ENCODE measurements around the gene FAM171A1. TPM values are rescaled to one million over a fixed set of nuclear protein-coding genes. Genes with fewer than 3 reads are reported as not detected.

FAM171A1 gene
- total and polyA plus RNA-seq, 2 of the 13 experiments (the other 11 are each of a cell fraction or from before 2014, with no cell fraction given) = 21.5 to 34.7 TPM

GRCh38 chr10:15167411-15168290 lies 203.4 kb downstream of the FAM171A1 start (continued):
- TF ChIP-seq ZNF431 (CRISPR knock-in tag; IDR thresholded peaks at IDR 0.05; ENCODE audit: borderline replicate concordance, low read depth) (peak; percentile 51; the same call in 1 of the 2 replicates), NR2C2 (CRISPR knock-in tag; IDR thresholded peaks at IDR 0.05; ENCODE audit: borderline replicate concordance) (no peak), CBX5 (CRISPR knock-in tag; IDR thresholded peaks at IDR 0.05; ENCODE audit: borderline replicate concordance) (no peak; the same call in 1 of the 2 replicates), RBAK (CRISPR knock-in tag; IDR thresholded peaks at IDR 0.05) (no peak), ZFP41 (CRISPR knock-in tag; IDR thresholded peaks at IDR 0.05; ENCODE audit: borderline replicate concordance) (no peak), CBX1 (IDR thresholded peaks at IDR 0.05; ENCODE audit: low read depth) (no peak), SRY (CRISPR knock-in tag; IDR thresholded peaks at IDR 0.05) (0 out of 2 replicates have a peak, but pooled peaks have one; percentile 15), ZNF335 (CRISPR knock-in tag; IDR thresholded peaks at IDR 0.05) (no peak), ZFP36L1 (CRISPR knock-in tag; IDR thresholded peaks at IDR 0.05) (no peak), ZNF468 (CRISPR knock-in tag; IDR thresholded peaks at IDR 0.05) (no peak), ZBTB25 (CRISPR knock-in tag; IDR thresholded peaks at IDR 0.05) (no peak), ZNF530 (CRISPR knock-in tag; IDR thresholded peaks at IDR 0.05; ENCODE audit: low read depth) (no peak), SIN3B (IDR thresholded peaks at IDR 0.05; ENCODE audit: low read length) (no peak), ZIK1 (CRISPR knock-in tag; IDR thresholded peaks at IDR 0.05; ENCODE audit: borderline replicate concordance, low read depth) (no peak), MNT (IDR thresholded peaks at IDR 0.05) (no peak), ESRRA (CRISPR knock-in tag; IDR thresholded peaks at IDR 0.05; ENCODE audit: low read depth) (no peak), DPF2 (CRISPR knock-in tag; IDR thresholded peaks at IDR 0.05; ENCODE audit: borderline replicate concordance, low read depth) (no peak), ZNF777 (CRISPR knock-in tag; IDR thresholded peaks at IDR 0.05) (no peak), TOPORS (CRISPR knock-in tag; IDR thresholded peaks at IDR 0.05) (no peak), TBX3 (IDR thresholded peaks at IDR 0.05; ENCODE audit: borderline replicate concordance) (no peak), STAG1 (CRISPR knock-in tag; IDR thresholded peaks at IDR 0.05) (peak; percentile 26; the same call in 1 of the 2 replicates), ZFP36 (IDR thresholded peaks at IDR 0.05; ENCODE audit: borderline replicate concordance, low read depth, low read length, partially characterized antibody) (no peak), ZNF768 (CRISPR knock-in tag; IDR thresholded peaks at IDR 0.05) (no peak)
- TF ChIP-seq, protein P1, sequence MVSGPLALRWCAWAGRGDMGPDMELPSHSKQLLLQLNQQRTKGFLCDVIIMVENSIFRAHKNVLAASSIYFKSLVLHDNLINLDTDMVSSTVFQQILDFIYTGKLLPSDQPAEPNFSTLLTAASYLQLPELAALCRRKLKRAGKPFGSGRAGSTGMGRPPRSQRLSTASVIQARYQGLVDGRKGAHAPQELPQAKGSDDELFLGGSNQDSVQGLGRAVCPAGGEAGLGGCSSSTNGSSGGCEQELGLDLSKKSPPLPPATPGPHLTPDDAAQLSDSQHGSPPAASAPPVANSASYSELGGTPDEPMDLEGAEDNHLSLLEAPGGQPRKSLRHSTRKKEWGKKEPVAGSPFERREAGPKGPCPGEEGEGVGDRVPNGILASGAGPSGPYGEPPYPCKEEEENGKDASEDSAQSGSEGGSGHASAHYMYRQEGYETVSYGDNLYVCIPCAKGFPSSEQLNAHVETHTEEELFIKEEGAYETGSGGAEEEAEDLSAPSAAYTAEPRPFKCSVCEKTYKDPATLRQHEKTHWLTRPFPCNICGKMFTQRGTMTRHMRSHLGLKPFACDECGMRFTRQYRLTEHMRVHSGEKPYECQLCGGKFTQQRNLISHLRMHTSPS (CRISPR knock-in tag; IDR thresholded peaks at IDR 0.05; ENCODE audit: low read depth) = no peak
- TF ChIP-seq, protein P2, sequence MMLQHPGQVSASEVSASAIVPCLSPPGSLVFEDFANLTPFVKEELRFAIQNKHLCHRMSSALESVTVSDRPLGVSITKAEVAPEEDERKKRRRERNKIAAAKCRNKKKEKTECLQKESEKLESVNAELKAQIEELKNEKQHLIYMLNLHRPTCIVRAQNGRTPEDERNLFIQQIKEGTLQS (CRISPR knock-in tag; IDR thresholded peaks at IDR 0.05) = 0 out of 2 replicates have a peak, but pooled peaks have one; percentile 16
